ENCODE measurements around the gene EPHA4. TPM values are rescaled to one million over a fixed set of nuclear protein-coding genes. Genes with fewer than 3 reads are reported as not detected.
A peak's percentile ranks its signal among the peaks of the same experiment; 100 is the strongest.

EPHA4 gene
- polyA plus RNA-seq, 3 donors from 2014 or later, result 6.7 to 18.0 (median 14.2) TPM

- Mint-ChIP-seq H3K36me3 (peaks cover 0 to 9% (median 8%) of the 10 kb centered on the region in 3 donors), H3K27ac (peak overlapping the region; percentile 8 to 83 (median 68)), H3K4me3 (peak overlapping the region; percentile 40 to 73 (median 61)), H3K9me3 (no peaks in the 10 kb centered on the region), H3K27me3 (ENCODE audit: low read depth in 3 of 3) (peaks cover 0 to 2% (median 0%) of the 10 kb centered on the region in 3 donors), H3K4me1 (peaks cover 53 to 65% of the 10 kb centered on the region in 2 donors)
- peak; percentile 12 to 32 (median 32) for DNase-seq
Observed at GRCh38 chr2:221463241-221463896, 108.7 kb downstream of the EPHA4 start.

GRCh38 chr2:221461901-221462300 lies 110.2 kb downstream of the EPHA4 start:
- peaks cover 0 to 2% (median 0%) of the 10 kb centered on the region in 3 donors for H3K27me3 Mint-ChIP-seq (ENCODE audit: low read depth in 3 of 3)
- H3K4me3 Mint-ChIP-seq, result no peak overlapping the region
- peaks cover 3 to 17% (median 9%) of the 10 kb centered on the region in 3 donors for H3K36me3 Mint-ChIP-seq
- no peaks in the 10 kb centered on the region for H3K9me3 Mint-ChIP-seq
- H3K27ac Mint-ChIP-seq, result no peak overlapping the region
- H3K4me1 Mint-ChIP-seq, result peaks cover 45 to 63% of the 10 kb centered on the region in 2 donors
- no peak for DNase-seq

- peaks cover 0 to 2% (median 0%) of the 10 kb centered on the region in 3 donors for H3K27me3 Mint-ChIP-seq (ENCODE audit: low read depth in 3 of 3)
- peaks cover 27 to 52% of the 10 kb centered on the region in 2 donors for H3K4me1 Mint-ChIP-seq
- DNase-seq, result no peak
- peaks cover 7 to 26% (median 9%) of the 10 kb centered on the region in 3 donors for H3K36me3 Mint-ChIP-seq
- no peaks in the 10 kb centered on the region for H3K9me3 Mint-ChIP-seq
- H3K4me3 Mint-ChIP-seq, result no peak overlapping the region
- H3K27ac Mint-ChIP-seq, result no peak overlapping the region
Observed at GRCh38 chr2:221460136-221460535, 112.0 kb downstream of the EPHA4 start.

- H3K36me3 Mint-ChIP-seq, result peaks cover 11 to 38% (median 18%) of the 10 kb centered on the region in 3 donors
- no peak overlapping the region for H3K27ac Mint-ChIP-seq
- H3K9me3 Mint-ChIP-seq, result no peaks in the 10 kb centered on the region
- H3K4me1 Mint-ChIP-seq, result peaks cover 12 to 37% of the 10 kb centered on the region in 2 donors
- H3K4me3 Mint-ChIP-seq, result no peak overlapping the region
- no peak for DNase-seq
- peaks cover 0 to 2% (median 1%) of the 10 kb centered on the region in 3 donors for H3K27me3 Mint-ChIP-seq (ENCODE audit: low read depth in 3 of 3)
Observed at GRCh38 chr2:221458578-221458977, 113.5 kb downstream of the EPHA4 start.

- Mint-ChIP-seq H3K36me3 (peaks cover 11 to 43% (median 21%) of the 10 kb centered on the region in 3 donors), H3K4me3 (no peak overlapping the region), H3K4me1 (peaks cover 0 to 15% of the 10 kb centered on the region in 2 donors), H3K27ac (no peak overlapping the region), H3K9me3 (no peaks in the 10 kb centered on the region), H3K27me3 (ENCODE audit: low read depth in 3 of 3) (peaks cover 0 to 2% (median 1%) of the 10 kb centered on the region in 3 donors)
- DNase-seq, result no peak
Observed at GRCh38 chr2:221455214-221455613, 116.9 kb downstream of the EPHA4 start.

GRCh38 chr2:221454459-221455105 lies 117.5 kb downstream of the EPHA4 start:
- peaks cover 11 to 47% (median 21%) of the 10 kb centered on the region in 3 donors for H3K36me3 Mint-ChIP-seq
- no peaks in the 10 kb centered on the region for H3K9me3 Mint-ChIP-seq
- H3K27me3 Mint-ChIP-seq (ENCODE audit: low read depth in 3 of 3), result peaks cover 0 to 1% (median 0%) of the 10 kb centered on the region in 3 donors
- DNase-seq, result no peak
- H3K27ac Mint-ChIP-seq, result peak overlapping the region in 1 of 6 donors; percentile 13
- H3K4me1 Mint-ChIP-seq, result peaks cover 0 to 15% of the 10 kb centered on the region in 2 donors
- no peak overlapping the region for H3K4me3 Mint-ChIP-seq

- Mint-ChIP-seq H3K4me1 (peaks cover 8 to 18% of the 10 kb centered on the region in 2 donors), H3K27ac (peak overlapping the region in 1 of 6 donors; percentile 24), H3K27me3 (ENCODE audit: low read depth in 3 of 3) (peaks cover 0 to 1% (median 0%) of the 10 kb centered on the region in 3 donors), H3K9me3 (no peaks in the 10 kb centered on the region), H3K4me3 (no peak overlapping the region), H3K36me3 (peaks cover 8 to 40% (median 17%) of the 10 kb centered on the region in 3 donors)
- DNase-seq, result no peak
Observed at GRCh38 chr2:221451862-221452788, 120.0 kb downstream of the EPHA4 start.

- no peak for DNase-seq
- Mint-ChIP-seq H3K9me3 (no peaks in the 10 kb centered on the region), H3K27ac (no peak overlapping the region), H3K36me3 (peaks cover 8 to 34% (median 21%) of the 10 kb centered on the region in 3 donors), H3K4me3 (no peak overlapping the region), H3K4me1 (peaks cover 8 to 9% of the 10 kb centered on the region in 2 donors), H3K27me3 (ENCODE audit: low read depth in 3 of 3) (peaks cover 0 to 1% (median 0%) of the 10 kb centered on the region in 3 donors)
Observed at GRCh38 chr2:221450280-221450679, 121.8 kb downstream of the EPHA4 start.

GRCh38 chr2:221449406-221449805 lies 122.7 kb downstream of the EPHA4 start:
- H3K4me3 Mint-ChIP-seq, result no peak overlapping the region
- no peak for DNase-seq
- H3K9me3 Mint-ChIP-seq, result no peaks in the 10 kb centered on the region
- H3K27ac Mint-ChIP-seq, result peak overlapping the region in 1 of 6 donors; percentile 3
- H3K36me3 Mint-ChIP-seq, result peaks cover 4 to 26% (median 15%) of the 10 kb centered on the region in 3 donors
- H3K4me1 Mint-ChIP-seq, result peaks cover 8 to 9% of the 10 kb centered on the region in 2 donors
- H3K27me3 Mint-ChIP-seq (ENCODE audit: low read depth in 3 of 3), result no peaks in the 10 kb centered on the region

- no peak for DNase-seq
- H3K36me3 Mint-ChIP-seq, result peaks cover 4 to 24% (median 14%) of the 10 kb centered on the region in 3 donors
- peaks cover 8 to 9% of the 10 kb centered on the region in 2 donors for H3K4me1 Mint-ChIP-seq
- H3K27me3 Mint-ChIP-seq (ENCODE audit: low read depth in 3 of 3), result no peaks in the 10 kb centered on the region
- H3K9me3 Mint-ChIP-seq, result no peaks in the 10 kb centered on the region
- peak overlapping the region in 3 of 6 donors; percentile 19 to 75 (median 34) for H3K27ac Mint-ChIP-seq
- no peak overlapping the region for H3K4me3 Mint-ChIP-seq
Observed at GRCh38 chr2:221448844-221449390, 123.2 kb downstream of the EPHA4 start.

- Mint-ChIP-seq H3K36me3 (peaks cover 4 to 26% (median 8%) of the 10 kb centered on the region in 3 donors), H3K27ac (peak overlapping the region in 2 of 6 donors; percentile 19 to 34), H3K9me3 (no peaks in the 10 kb centered on the region), H3K27me3 (ENCODE audit: low read depth in 3 of 3) (no peaks in the 10 kb centered on the region), H3K4me3 (no peak overlapping the region), H3K4me1 (peaks cover 8 to 9% of the 10 kb centered on the region in 2 donors)
- DNase-seq, result no peak
Observed at GRCh38 chr2:221448057-221448843, 123.9 kb downstream of the EPHA4 start.

- Mint-ChIP-seq H3K4me3 (no peak overlapping the region), H3K36me3 (peaks cover 4 to 30% (median 8%) of the 10 kb centered on the region in 3 donors), H3K27ac (no peak overlapping the region), H3K27me3 (ENCODE audit: low read depth in 3 of 3) (no peaks in the 10 kb centered on the region), H3K4me1 (peaks cover 8 to 9% of the 10 kb centered on the region in 2 donors), H3K9me3 (no peaks in the 10 kb centered on the region)
- no peak for DNase-seq
Observed at GRCh38 chr2:221447310-221447709, 124.8 kb downstream of the EPHA4 start.
